ENCODE measurements around the gene FAF2.
"Not testable (repeated sequence)": the region's sequence is repeated elsewhere in the genome, so short reads cannot be mapped to it uniquely, and the experiment has no call there.

FAF2 gene

GRCh38 chr5:176447978-176448608, at the start of gene FAF2:
TSS of gene FAF2 (plus strand) at chr5:176448385. CDS start at chr5:176448408, 23 bp downstream.
- peak; percentile 97 to 99 for DNase-seq (ENCODE audit: low read depth in 2 of 2)

- DNase-seq (ENCODE audit: low read depth in 2 of 2): no peak
Measured at GRCh38 chr5:176400382-176401156, 47.6 kb upstream of the FAF2 start.

- DNase-seq (ENCODE audit: low read depth in 2 of 2): no peak
Measured at GRCh38 chr5:176401281-176402205, 46.6 kb upstream of the FAF2 start.

GRCh38 chr5:176405656-176406435, 42.3 kb upstream of the FAF2 start:
- no peak for DNase-seq (ENCODE audit: low read depth in 2 of 2)

GRCh38 chr5:176406436-176407052, 41.6 kb upstream of the FAF2 start:
- no peak for DNase-seq (ENCODE audit: low read depth in 2 of 2)

GRCh38 chr5:176407456-176408251, 40.5 kb upstream of the FAF2 start:
- no peak for DNase-seq (ENCODE audit: low read depth in 2 of 2)

GRCh38 chr5:176408252-176408573, 40.0 kb upstream of the FAF2 start:
- not testable (repeated sequence) for DNase-seq (ENCODE audit: low read depth in 2 of 2)

- no peak for DNase-seq (ENCODE audit: low read depth in 2 of 2)
Measured at GRCh38 chr5:176408590-176408989, 39.6 kb upstream of the FAF2 start.

GRCh38 chr5:176409765-176410164, 38.4 kb upstream of the FAF2 start:
- no peak for DNase-seq (ENCODE audit: low read depth in 2 of 2)

GRCh38 chr5:176410486-176411180, 37.6 kb upstream of the FAF2 start:
- no peak for DNase-seq (ENCODE audit: low read depth in 2 of 2)

GRCh38 chr5:176412517-176413254, 35.5 kb upstream of the FAF2 start:
- no peak for DNase-seq (ENCODE audit: low read depth in 2 of 2)

- no peak for DNase-seq (ENCODE audit: low read depth in 2 of 2)
Measured at GRCh38 chr5:176413255-176413565, 35.0 kb upstream of the FAF2 start.

GRCh38 chr5:176413709-176414191, 34.4 kb upstream of the FAF2 start:
- no peak for DNase-seq (ENCODE audit: low read depth in 2 of 2)

- DNase-seq (ENCODE audit: low read depth in 2 of 2): no peak
Measured at GRCh38 chr5:176414704-176415103, 33.5 kb upstream of the FAF2 start.

- DNase-seq (ENCODE audit: low read depth in 2 of 2): no peak
Measured at GRCh38 chr5:176415240-176415951, 32.8 kb upstream of the FAF2 start.

- peak; percentile 83 to 89 for DNase-seq (ENCODE audit: low read depth in 2 of 2)
Measured at GRCh38 chr5:176415952-176416924, 31.9 kb upstream of the FAF2 start, which contains the start of gene CLTB. TSS of gene CLTB (minus strand) at chr5:176416539. CDS start at chr5:176416363, 176 bp downstream.

- DNase-seq (ENCODE audit: low read depth in 2 of 2): no peak
Measured at GRCh38 chr5:176416965-176417364, 31.2 kb upstream of the FAF2 start.
